Measurements from ENCODE around the gene EEF1G. TPM values are rescaled to one million over a fixed set of nuclear protein-coding genes. Genes with fewer than 3 reads are reported as not detected.
A peak's percentile ranks its signal among the peaks of the same experiment; 100 is the strongest.

Gene EEF1G
- total and polyA plus RNA-seq, 4 donors, result 941 to 1,160 (median 1,086) TPM

DNA sequence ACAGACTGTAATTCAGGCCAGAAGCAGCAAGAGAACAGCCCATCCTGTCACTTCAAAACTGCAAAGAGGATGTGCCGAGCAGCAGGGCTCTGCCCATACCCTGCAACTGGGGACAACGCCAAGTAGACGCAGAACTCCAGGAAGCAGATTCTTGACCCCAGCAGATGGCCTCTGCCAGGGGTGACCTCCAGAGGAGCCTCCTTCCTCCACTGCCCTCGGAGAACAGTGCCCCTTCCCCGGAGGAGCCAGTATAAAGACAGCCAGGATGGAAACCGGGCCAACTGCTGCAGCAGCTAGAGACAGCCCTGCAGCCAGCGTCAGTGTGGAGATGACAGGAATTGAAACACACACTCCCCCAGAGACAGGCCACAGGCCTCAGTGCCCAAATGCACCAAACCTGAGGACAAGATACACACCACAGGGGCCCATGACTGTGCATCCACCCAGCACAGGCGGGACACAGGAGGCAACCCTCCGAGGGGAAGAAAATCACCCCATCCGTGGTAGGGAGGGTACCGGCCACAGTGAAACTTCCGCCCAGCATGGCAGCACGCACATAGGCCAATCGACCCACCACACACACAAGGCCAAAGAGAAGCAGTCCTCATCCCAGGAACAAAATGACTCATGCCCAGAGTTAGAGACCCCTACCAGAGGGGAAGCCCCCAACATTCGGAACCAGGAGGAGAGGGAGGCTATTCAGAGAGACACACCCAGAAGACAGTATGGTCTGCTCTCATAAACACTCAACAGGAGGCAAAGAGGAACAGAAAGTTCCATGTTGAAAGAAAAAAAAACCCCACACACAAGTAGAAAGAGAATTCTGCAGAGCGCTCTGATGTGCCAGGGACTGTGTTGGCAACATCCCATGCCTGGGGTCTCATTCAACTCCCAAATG lies 32.6 kb downstream of the EEF1G start:
- Histone ChIP-seq H3K4me1 (ENCODE audit: control insufficient read depth in 5 of 5, insufficient read depth in 5 of 5, low read length in 5 of 5) (peaks cover 30 to 70% (median 43%) of the 10 kb centered on the region in 5 donors), H3K9ac (ENCODE audit: insufficient read depth in 1 of 2, low read length in 2 of 2) (peak overlapping the region in 1 of 2 donors; percentile 7), H3K36me3 (ENCODE audit: control insufficient read depth in 4 of 4, insufficient read depth in 4 of 4, low read length in 4 of 4) (peaks cover 0 to 6% (median 2%) of the 10 kb centered on the region in 4 donors), H3K4me3 (no peak overlapping the region), H3K9me3 (ENCODE audit: control insufficient read depth in 4 of 4, insufficient read depth in 3 of 4, low read length in 3 of 4) (no peaks in the 10 kb centered on the region), H3K27ac (ENCODE audit: low read depth in 1 of 2, low read length in 1 of 2) (peak overlapping the region; percentile 46 to 47), H3K27me3 (ENCODE audit: control insufficient read depth in 3 of 3, insufficient read depth in 3 of 3, low read length in 2 of 3) (no peaks in the 10 kb centered on the region)
- peak in 2 of 3 donors; percentile 48 to 70 for DNase-seq
- WGBS, 2 donors, result 22 to 44% methylated on average over 16 of the region's 16 CpGs
- no peak for ATAC-seq (ENCODE audit: insufficient read depth, low FRiP score)
- TF ChIP-seq, protein P1, sequence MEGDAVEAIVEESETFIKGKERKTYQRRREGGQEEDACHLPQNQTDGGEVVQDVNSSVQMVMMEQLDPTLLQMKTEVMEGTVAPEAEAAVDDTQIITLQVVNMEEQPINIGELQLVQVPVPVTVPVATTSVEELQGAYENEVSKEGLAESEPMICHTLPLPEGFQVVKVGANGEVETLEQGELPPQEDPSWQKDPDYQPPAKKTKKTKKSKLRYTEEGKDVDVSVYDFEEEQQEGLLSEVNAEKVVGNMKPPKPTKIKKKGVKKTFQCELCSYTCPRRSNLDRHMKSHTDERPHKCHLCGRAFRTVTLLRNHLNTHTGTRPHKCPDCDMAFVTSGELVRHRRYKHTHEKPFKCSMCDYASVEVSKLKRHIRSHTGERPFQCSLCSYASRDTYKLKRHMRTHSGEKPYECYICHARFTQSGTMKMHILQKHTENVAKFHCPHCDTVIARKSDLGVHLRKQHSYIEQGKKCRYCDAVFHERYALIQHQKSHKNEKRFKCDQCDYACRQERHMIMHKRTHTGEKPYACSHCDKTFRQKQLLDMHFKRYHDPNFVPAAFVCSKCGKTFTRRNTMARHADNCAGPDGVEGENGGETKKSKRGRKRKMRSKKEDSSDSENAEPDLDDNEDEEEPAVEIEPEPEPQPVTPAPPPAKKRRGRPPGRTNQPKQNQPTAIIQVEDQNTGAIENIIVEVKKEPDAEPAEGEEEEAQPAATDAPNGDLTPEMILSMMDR (IDR thresholded peaks at IDR 0.05; ENCODE audit: control extremely low read depth, extremely low read depth), result no peak

DNA sequence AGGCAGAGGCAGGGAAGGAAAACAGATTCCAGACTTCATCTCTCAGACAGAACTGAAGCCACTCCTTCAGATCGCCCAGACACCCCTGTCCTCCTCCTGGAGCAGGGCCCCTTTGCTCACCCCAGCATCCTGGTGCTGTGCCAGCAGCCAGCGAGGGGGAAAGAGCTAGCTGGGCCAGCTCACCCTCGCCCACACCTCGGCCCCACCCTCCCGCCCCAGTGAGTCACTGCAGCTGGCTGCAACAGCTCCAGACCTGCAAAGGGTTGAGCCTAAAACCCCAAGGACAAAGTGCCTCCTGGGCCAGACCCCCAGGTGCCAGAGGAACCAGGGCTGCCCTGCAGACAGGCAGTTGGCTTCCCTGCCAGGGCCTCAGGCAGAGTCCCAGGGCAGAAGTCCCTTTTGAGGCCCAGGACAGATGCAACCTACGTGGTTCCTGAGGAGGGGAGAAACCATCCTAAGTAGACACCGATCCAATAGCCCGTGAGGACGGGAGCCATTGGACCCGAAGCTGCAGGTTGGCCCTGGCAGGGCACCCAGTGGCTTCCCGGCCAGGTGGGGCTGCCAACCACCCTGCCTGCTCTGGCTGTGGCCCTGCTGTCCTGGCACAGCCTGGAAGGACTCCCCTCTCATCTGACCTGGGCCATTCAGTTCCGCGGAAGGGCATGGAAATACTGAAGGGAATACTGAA lies 34.3 kb downstream of the EEF1G start:
- peak overlapping the region; percentile 65 to 81 for H3K27ac ChIP-seq (ENCODE audit: low read depth in 1 of 2, low read length in 1 of 2)
- ATAC-seq (ENCODE audit: insufficient read depth, low FRiP score) (peak; percentile 25), DNase-seq (peak; percentile 59 to 69 (median 62))
- TF ChIP-seq, protein P1 (IDR thresholded peaks at IDR 0.05; ENCODE audit: control extremely low read depth, extremely low read depth), result no peak
- H3K27me3 ChIP-seq (ENCODE audit: control insufficient read depth in 3 of 3, insufficient read depth in 3 of 3, low read length in 2 of 3), result no peaks in the 10 kb centered on the region
- 32 to 36% methylated on average over 13 of the region's 13 CpGs for WGBS, 2 donors
- no peaks in the 10 kb centered on the region for H3K9me3 ChIP-seq (ENCODE audit: control insufficient read depth in 4 of 4, insufficient read depth in 3 of 4, low read length in 3 of 4)
- H3K9ac ChIP-seq (ENCODE audit: insufficient read depth in 1 of 2, low read length in 2 of 2), result peak overlapping the region in 1 of 2 donors; percentile 34
- H3K36me3 ChIP-seq (ENCODE audit: control insufficient read depth in 4 of 4, insufficient read depth in 4 of 4, low read length in 4 of 4), result peaks cover 7 to 20% (median 13%) of the 10 kb centered on the region in 4 donors
- peaks cover 30 to 62% (median 38%) of the 10 kb centered on the region in 5 donors for H3K4me1 ChIP-seq (ENCODE audit: control insufficient read depth in 5 of 5, insufficient read depth in 5 of 5, low read length in 5 of 5)
- no peak overlapping the region for H3K4me3 ChIP-seq

DNA sequence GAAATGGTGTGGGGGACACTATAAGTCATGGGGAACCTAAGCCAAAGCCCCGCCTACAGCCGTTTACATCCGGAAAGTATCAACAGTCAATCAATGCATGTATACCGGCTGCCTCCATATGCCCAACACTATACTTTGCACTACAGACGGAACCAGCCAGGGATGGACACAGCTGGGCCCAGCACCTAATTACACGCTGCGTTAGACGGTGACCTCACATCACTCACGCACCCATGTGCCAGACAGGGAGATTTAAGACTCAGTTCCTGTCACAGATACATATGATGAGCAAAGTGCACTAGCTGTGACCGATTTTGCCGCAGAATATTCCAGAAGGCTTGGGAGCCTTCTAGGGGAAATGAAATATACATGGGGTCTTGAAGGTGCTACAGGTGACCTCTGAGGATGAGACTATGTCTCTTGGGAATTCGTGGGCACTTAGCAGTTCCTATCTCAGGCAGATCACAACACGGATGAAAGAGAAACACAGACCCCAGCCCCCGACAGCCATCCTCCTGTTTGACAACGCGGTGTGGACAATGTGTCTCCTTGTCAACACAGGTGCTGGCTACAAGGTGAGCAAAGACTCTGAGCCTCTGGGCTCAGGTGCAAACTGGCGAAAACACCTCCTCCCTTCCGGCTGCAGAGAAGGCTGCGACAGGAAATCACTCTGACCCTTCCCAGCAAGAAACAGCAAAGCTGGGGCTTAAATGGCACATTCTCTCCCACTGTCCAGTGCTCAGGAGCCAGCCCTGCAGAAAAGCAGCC lies 35.0 kb downstream of the EEF1G start:
- WGBS, 2 donors, result 63 to 81% methylated on average over 19 of the region's 19 CpGs
- Histone ChIP-seq H3K27me3 (ENCODE audit: control insufficient read depth in 3 of 3, insufficient read depth in 3 of 3, low read length in 2 of 3) (no peaks in the 10 kb centered on the region), H3K27ac (ENCODE audit: low read depth in 1 of 2, low read length in 1 of 2) (peak overlapping the region; percentile 37 to 66), H3K9me3 (ENCODE audit: control insufficient read depth in 4 of 4, insufficient read depth in 3 of 4, low read length in 3 of 4) (no peaks in the 10 kb centered on the region), H3K4me3 (no peak overlapping the region), H3K4me1 (ENCODE audit: control insufficient read depth in 5 of 5, insufficient read depth in 5 of 5, low read length in 5 of 5) (peaks cover 30 to 56% (median 38%) of the 10 kb centered on the region in 5 donors), H3K9ac (ENCODE audit: insufficient read depth in 1 of 2, low read length in 2 of 2) (peak overlapping the region in 1 of 2 donors; percentile 34), H3K36me3 (ENCODE audit: control insufficient read depth in 4 of 4, insufficient read depth in 4 of 4, low read length in 4 of 4) (peaks cover 12 to 27% (median 20%) of the 10 kb centered on the region in 4 donors)
- TF ChIP-seq, protein P1 (IDR thresholded peaks at IDR 0.05; ENCODE audit: control extremely low read depth, extremely low read depth), result no peak
- DNase-seq, result peak in 1 of 3 donors; percentile 16
- ATAC-seq (ENCODE audit: insufficient read depth, low FRiP score), result no peak
